Measurements from ENCODE around the gene KNL1.

GRCh38 chr15:40597024-40597423, 3.0 kb downstream of the KNL1 start:
- no peak for TF ChIP-seq RB1 (IDR thresholded peaks at IDR 0.05; ENCODE audit: borderline replicate concordance)
- TF ChIP-seq E4F1 (IDR thresholded peaks at IDR 0.05; ENCODE audit: borderline replicate concordance, partially characterized antibody), result no peak
- no peak for TF ChIP-seq EZH2 (IDR thresholded peaks at IDR 0.05; ENCODE audit: borderline replicate concordance, control insufficient read depth, low read depth, low read length)
- TF ChIP-seq CREB1 (IDR thresholded peaks at IDR 0.05; ENCODE audit: low read depth), result no peak
- TF ChIP-seq SP1 (IDR thresholded peaks at IDR 0.05; ENCODE audit: low read depth, low read length), result no peak
- no peak for TF ChIP-seq SREBF1 (IDR thresholded peaks at IDR 0.05; ENCODE audit: low read length)
- no peak for TF ChIP-seq SREBF2 (IDR thresholded peaks at IDR 0.05; ENCODE audit: low read length)
- no peak for TF ChIP-seq CTCF (IDR thresholded peaks at IDR 0.05 in 2 of 3, conservative IDR thresholded peaks at IDR 0.05 in 1 of 3; ENCODE audit: control insufficient read depth in 2 of 3, extremely low read depth in 1 of 3, insufficient read depth in 1 of 3, low read depth in 3 of 3, low read length in 3 of 3)
- TF ChIP-seq ASH2L (IDR thresholded peaks at IDR 0.05; ENCODE audit: borderline replicate concordance, low read depth), result no peak
- no peak for TF ChIP-seq JUNB (IDR thresholded peaks at IDR 0.05)
- TF ChIP-seq SMC3 (IDR thresholded peaks at IDR 0.05; ENCODE audit: borderline replicate concordance, low read length), result no peak
- TF ChIP-seq CHD1 (IDR thresholded peaks at IDR 0.05; ENCODE audit: low read depth, low read length), result no peak
- no peak for TF ChIP-seq JUND (IDR thresholded peaks at IDR 0.05; ENCODE audit: low read depth, low read length)

Data from GM12878 (cell line).